K562 (cell line): ENCODE data around the gene RNH1. TPM values are rescaled to one million over a fixed set of nuclear protein-coding genes. Genes with fewer than 3 reads are reported as not detected.

Experiments used
- ATF1 ChIP-seq, 2 experiments: fragments of 450-650 bp in 1 of 2; IDR thresholded peaks; 2 replicates each; pipeline ENCODE4 v1.6.1; 2016; ENCODE audit warnings: missing compliant biosample characterization in 1 of 2, missing genetic modification characterization in 1 of 2
- BDP1 ChIP-seq: IDR thresholded peaks from 3 replicates; pipeline ENCODE4 v1.6.1; 2011; ENCODE audit not compliant: insufficient read length, insufficient read depth
- BRD4 ChIP-seq: fragments of 200-600 bp; sonication (generic); IDR thresholded peaks from 2 replicates; pipeline ENCODE4 v1.6.1; 2017; ENCODE audit warnings: inconsistent platforms
- CXXC5 ChIP-seq: fragments of 250-450 bp; sonication (Bioruptor Pico); IDR thresholded peaks from 2 replicates; pipeline ENCODE4 v1.8.0; 2022; ENCODE audit warnings: inconsistent platforms, mild to moderate bottlenecking, moderate library complexity
- ELF2 ChIP-seq: fragments of 250-450 bp; sonication (Bioruptor Pico); IDR thresholded peaks from 2 replicates; pipeline ENCODE4 v1.5.0; 2021; ENCODE audit warnings: mild to moderate bottlenecking
- HMGN3 ChIP-seq: IDR thresholded peaks from 2 replicates; pipeline ENCODE4 v1.6.1; 2011; ENCODE audit warnings: borderline replicate concordance, low read depth, mild to moderate bottlenecking, mixed read lengths, low read length; ENCODE audit not compliant: insufficient read length; ENCODE audit errors: extremely low read depth
- LCOR ChIP-seq: sonication (generic); formaldehyde crosslinking; IDR thresholded peaks from 2 replicates; pipeline ENCODE4 v1.8.0; 2022; ENCODE audit warnings: mild to moderate bottlenecking, missing genetic modification reagents
- NFATC3 ChIP-seq: fragments of 450-650 bp; IDR thresholded peaks from 2 replicates; pipeline ENCODE4 v1.6.1; 2017; ENCODE audit warnings: mild to moderate bottlenecking
- PHF20 ChIP-seq: fragments of 450-650 bp; IDR thresholded peaks from 2 replicates; pipeline ENCODE4 v1.6.1; 2018; ENCODE audit not compliant: partially characterized antibody
- RB1 ChIP-seq: fragments of 450-650 bp; IDR thresholded peaks from 2 replicates; pipeline ENCODE4 v1.6.1; 2017; ENCODE audit warnings: low read depth, mild to moderate bottlenecking
- RNF2 ChIP-seq: sonication (generic); IDR thresholded peaks from 2 replicates; pipeline ENCODE4 v1.6.1; 2016
- RNF219 ChIP-seq: fragments of 250-450 bp; sonication (Bioruptor Pico); IDR thresholded peaks from 2 replicates; pipeline ENCODE4 v1.5.0; 2022; ENCODE audit warnings: mild to moderate bottlenecking
- TEAD1 ChIP-seq, 2 experiments: fragments of 450-650 bp in 1 of 2; sonication (generic) in 1 of 2; formaldehyde crosslinking; IDR thresholded peaks; 2 replicates each; pipeline versions ENCODE4 v1.4.0 to v1.8.0; 2020 to 2022; ENCODE audit warnings: mild to moderate bottlenecking in 2 of 2, missing genetic modification reagents in 1 of 2
- ZKSCAN8 ChIP-seq: fragments of 200-800 bp; sonication (Bioruptor generic); IDR thresholded peaks from 2 replicates; pipeline ENCODE4 v1.6.1; 2016; ENCODE audit warnings: missing genetic modification characterization, missing compliant biosample characterization
- ZNF212 ChIP-seq: fragments of 450-650 bp; formaldehyde crosslinking; IDR thresholded peaks from 2 replicates; pipeline ENCODE4 v1.4.0; 2020; ENCODE audit warnings: mild to moderate bottlenecking
- ZNF274 ChIP-seq: IDR thresholded peaks from 2 replicates; pipeline ENCODE4 v1.6.1; 2011; ENCODE audit warnings: low read depth, mild to moderate bottlenecking, low read length, moderate library complexity, borderline replicate concordance
- ZNF77 ChIP-seq: fragments of 250-450 bp; sonication (Bioruptor Pico); IDR thresholded peaks from 2 replicates; pipeline ENCODE4 v1.5.0; 2020
- polyA plus RNA-seq, 8 experiments: library from polyadenylated mRNA; depleted of rRNA in 4 of 8; stranded (reverse) in 5 of 8; unstranded in 3 of 8; fragments of >200 nt; fragmentation: Nextera tagmentation in 2 of 8; fragmentation: Illumina TruSeq in 1 of 8; extraction: Ambion mirVana in 2 of 8; extraction: Trizol in 1 of 8; gene quantifications; 2 replicates each; pipeline versions ENCODE4 v1.2.1 to v1.2.3, GENCODE V29; 2011 to 2014; ENCODE audit warnings: inconsistent platforms in 1 of 8, missing spikeins in 1 of 8
- total RNA-seq, 7 experiments: library from RNA; depleted of rRNA in 6 of 7; stranded (reverse); fragments of >200 nt in 6 of 7; fragmentation: Illumina TruSeq in 2 of 7; extraction: Trizol in 2 of 7; gene quantifications; 2 replicates each; pipeline versions ENCODE4 v1.2.1 to v1.2.3, GENCODE V29; 2011 to 2021; ENCODE audit warnings: low replicate concordance in 1 of 7
- TF ChIP-seq, protein P1 (sequence below): sonication (generic); formaldehyde crosslinking; IDR thresholded peaks from 2 replicates; pipeline ENCODE4 v1.8.0; 2022; ENCODE audit warnings: mild to moderate bottlenecking, missing genetic modification reagents
- TF ChIP-seq, protein P2 (sequence below): sonication (generic); formaldehyde crosslinking; IDR thresholded peaks from 2 replicates; pipeline ENCODE4 v1.4.0; 2020; ENCODE audit warnings: mild to moderate bottlenecking, missing genetic modification reagents
- TF ChIP-seq, protein P3 (sequence below): fragments of 250-450 bp; sonication (Bioruptor Pico); IDR thresholded peaks from 2 replicates; pipeline ENCODE4 v1.8.0; 2021; ENCODE audit warnings: mild to moderate bottlenecking, moderate library complexity

The RNH1 gene
- total and polyA plus RNA-seq, 9 of the 15 experiments (the other 6 are each of a cell fraction or from before 2014, with no cell fraction given): 2.5 to 160 (median 44.3) TPM

- TF ChIP-seq TEAD1 (CRISPR knock-in tag; IDR thresholded peaks at IDR 0.05): peak in 1 of 2 experiments; percentile 19; a peak in 1 of 4 replicates
- TF ChIP-seq ZNF77: no peak
- no peak for TF ChIP-seq LCOR (CRISPR knock-in tag)
- peak; percentile 50 for TF ChIP-seq CXXC5 (CRISPR knock-in tag)
- peak; percentile 7 for TF ChIP-seq HMGN3
- TF ChIP-seq ZNF212 (CRISPR knock-in tag): peak; percentile 76; the same call in 1 of the 2 replicates
- no peak for TF ChIP-seq NFATC3
- peak; percentile 70 for TF ChIP-seq RB1
- no peak for TF ChIP-seq RNF219 (CRISPR knock-in tag)
- TF ChIP-seq ELF2: no peak
- no peak for TF ChIP-seq ZNF274
- TF ChIP-seq, protein P1, sequence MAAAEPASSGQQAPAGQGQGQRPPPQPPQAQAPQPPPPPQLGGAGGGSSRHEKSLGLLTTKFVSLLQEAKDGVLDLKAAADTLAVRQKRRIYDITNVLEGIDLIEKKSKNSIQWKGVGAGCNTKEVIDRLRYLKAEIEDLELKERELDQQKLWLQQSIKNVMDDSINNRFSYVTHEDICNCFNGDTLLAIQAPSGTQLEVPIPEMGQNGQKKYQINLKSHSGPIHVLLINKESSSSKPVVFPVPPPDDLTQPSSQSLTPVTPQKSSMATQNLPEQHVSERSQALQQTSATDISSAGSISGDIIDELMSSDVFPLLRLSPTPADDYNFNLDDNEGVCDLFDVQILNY: no peak
- TF ChIP-seq BRD4: no peak
- 0 out of 2 replicates have a peak, but pooled peaks have one; percentile 3 for TF ChIP-seq ATF1 (CRISPR knock-in tag; IDR thresholded peaks at IDR 0.05)
- TF ChIP-seq ATF1 (tag; IDR thresholded peaks at IDR 0.05): peak; percentile 88
- 0 out of 2 replicates have a peak, but pooled peaks have one; percentile 27 for TF ChIP-seq RNF2
- TF ChIP-seq, protein P2, sequence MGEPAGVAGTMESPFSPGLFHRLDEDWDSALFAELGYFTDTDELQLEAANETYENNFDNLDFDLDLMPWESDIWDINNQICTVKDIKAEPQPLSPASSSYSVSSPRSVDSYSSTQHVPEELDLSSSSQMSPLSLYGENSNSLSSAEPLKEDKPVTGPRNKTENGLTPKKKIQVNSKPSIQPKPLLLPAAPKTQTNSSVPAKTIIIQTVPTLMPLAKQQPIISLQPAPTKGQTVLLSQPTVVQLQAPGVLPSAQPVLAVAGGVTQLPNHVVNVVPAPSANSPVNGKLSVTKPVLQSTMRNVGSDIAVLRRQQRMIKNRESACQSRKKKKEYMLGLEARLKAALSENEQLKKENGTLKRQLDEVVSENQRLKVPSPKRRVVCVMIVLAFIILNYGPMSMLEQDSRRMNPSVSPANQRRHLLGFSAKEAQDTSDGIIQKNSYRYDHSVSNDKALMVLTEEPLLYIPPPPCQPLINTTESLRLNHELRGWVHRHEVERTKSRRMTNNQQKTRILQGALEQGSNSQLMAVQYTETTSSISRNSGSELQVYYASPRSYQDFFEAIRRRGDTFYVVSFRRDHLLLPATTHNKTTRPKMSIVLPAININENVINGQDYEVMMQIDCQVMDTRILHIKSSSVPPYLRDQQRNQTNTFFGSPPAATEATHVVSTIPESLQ (CRISPR knock-in tag): no peak
- TF ChIP-seq BDP1: no peak
- TF ChIP-seq, protein P3, sequence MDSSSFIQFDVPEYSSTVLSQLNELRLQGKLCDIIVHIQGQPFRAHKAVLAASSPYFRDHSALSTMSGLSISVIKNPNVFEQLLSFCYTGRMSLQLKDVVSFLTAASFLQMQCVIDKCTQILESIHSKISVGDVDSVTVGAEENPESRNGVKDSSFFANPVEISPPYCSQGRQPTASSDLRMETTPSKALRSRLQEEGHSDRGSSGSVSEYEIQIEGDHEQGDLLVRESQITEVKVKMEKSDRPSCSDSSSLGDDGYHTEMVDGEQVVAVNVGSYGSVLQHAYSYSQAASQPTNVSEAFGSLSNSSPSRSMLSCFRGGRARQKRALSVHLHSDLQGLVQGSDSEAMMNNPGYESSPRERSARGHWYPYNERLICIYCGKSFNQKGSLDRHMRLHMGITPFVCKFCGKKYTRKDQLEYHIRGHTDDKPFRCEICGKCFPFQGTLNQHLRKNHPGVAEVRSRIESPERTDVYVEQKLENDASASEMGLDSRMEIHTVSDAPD (CRISPR knock-in tag): no peak
- TF ChIP-seq PHF20: peak; percentile 10
- TF ChIP-seq ZKSCAN8 (CRISPR knock-in tag): no peak
Observed at GRCh38 chr11:506995-507726, at the start of gene RNH1 (continued).
